ENCODE results near the gene BCAS1.

The BCAS1 gene

GRCh38 chr20:54073288-54073687 is 2.9 kb upstream of the BCAS1 start:
- DNase-seq: no peak

GRCh38 chr20:54069501-54069971 is 858 bp downstream of the BCAS1 start:
- DNase-seq: no peak

GRCh38 chr20:54068966-54069365 is 1.4 kb downstream of the BCAS1 start:
- no peak for DNase-seq

- DNase-seq: no peak
These were observed 1.9 kb downstream of the BCAS1 start for GRCh38 chr20:54068495-54068894.

- no peak for DNase-seq
These were observed 2.7 kb downstream of the BCAS1 start for GRCh38 chr20:54067606-54068174.

- no peak for DNase-seq
These were observed 4.8 kb downstream of the BCAS1 start for GRCh38 chr20:54065601-54066038.

- no peak for DNase-seq
These were observed 5.5 kb downstream of the BCAS1 start for GRCh38 chr20:54064939-54065338.

GRCh38 chr20:54063992-54064676 is 6.3 kb downstream of the BCAS1 start:
- peak; percentile 77 for DNase-seq

- DNase-seq: no peak
These were observed 6.8 kb downstream of the BCAS1 start for GRCh38 chr20:54063580-54063979.

- DNase-seq: no peak
These were observed 7.5 kb downstream of the BCAS1 start for GRCh38 chr20:54062812-54063280.

GRCh38 chr20:54061101-54061881 is 9.1 kb downstream of the BCAS1 start:
- no peak for DNase-seq

GRCh38 chr20:54059691-54060364 is 10.6 kb downstream of the BCAS1 start:
- DNase-seq: no peak

- DNase-seq: no peak
These were observed 11.8 kb downstream of the BCAS1 start for GRCh38 chr20:54058420-54059139.

- no peak for DNase-seq
These were observed 13.4 kb downstream of the BCAS1 start for GRCh38 chr20:54056762-54057639.

- DNase-seq: no peak
These were observed 15.9 kb downstream of the BCAS1 start for GRCh38 chr20:54054516-54054915.

- DNase-seq: no peak
These were observed 19.3 kb downstream of the BCAS1 start for GRCh38 chr20:54051068-54051467.

GRCh38 chr20:54048891-54049545 is 21.4 kb downstream of the BCAS1 start:
- no peak for DNase-seq

- DNase-seq: no peak
These were observed 21.9 kb downstream of the BCAS1 start for GRCh38 chr20:54048481-54048880.

GRCh38 chr20:54047720-54048119 is 22.7 kb downstream of the BCAS1 start:
- no peak for DNase-seq

GRCh38 chr20:54047048-54047447 is 23.3 kb downstream of the BCAS1 start:
- DNase-seq: no peak

GRCh38 chr20:54044156-54044555 is 26.2 kb downstream of the BCAS1 start:
- no peak for DNase-seq

Measured in activated CD8-positive, alpha-beta memory T cell treated with anti-CD3 and anti-CD28 coated beads, Interleukin-2, amount 50 U/mL, for 48 hours (primary cell).